ENCODE measurements around the gene GAS2. TPM values are rescaled to one million over a fixed set of nuclear protein-coding genes. Genes with fewer than 3 reads are reported as not detected.

The GAS2 gene
- total RNA-seq, 1 donor from 2014 or later, result 1.7 TPM

- H3K27ac ChIP-seq, result no peak overlapping the region
- H3K9me3 ChIP-seq, result no peaks in the 10 kb centered on the region
- H3K4me3 ChIP-seq, result no peak overlapping the region
- no peak for TF ChIP-seq CTCF (IDR thresholded peaks at IDR 0.05)
- H3K4me1 ChIP-seq, result peaks cover 11% of the 10 kb centered on the region
- ATAC-seq, result no peak
- no peak for DNase-seq
- H3K36me3 ChIP-seq, result no peaks in the 10 kb centered on the region
- intact Hi-C loops (cut with DNase I), result no loop called here
- H3K27me3 ChIP-seq, result no peaks in the 10 kb centered on the region
These were observed 141.0 kb downstream of the GAS2 start for GRCh38 chr11:22807391-22807790.

- no peak for TF ChIP-seq CTCF (IDR thresholded peaks at IDR 0.05)
- no peaks in the 10 kb centered on the region for H3K36me3 ChIP-seq
- peaks cover 11% of the 10 kb centered on the region for H3K4me1 ChIP-seq
- intact Hi-C loops (cut with DNase I), result no loop called here
- ATAC-seq (no peak), DNase-seq (no peak)
- H3K4me3 ChIP-seq, result no peak overlapping the region
- H3K27me3 ChIP-seq, result no peaks in the 10 kb centered on the region
- no peaks in the 10 kb centered on the region for H3K9me3 ChIP-seq
- H3K27ac ChIP-seq, result no peak overlapping the region
These were observed 141.6 kb downstream of the GAS2 start for GRCh38 chr11:22807855-22808570.

- Histone ChIP-seq H3K9me3 (no peaks in the 10 kb centered on the region), H3K27ac (no peak overlapping the region), H3K27me3 (no peaks in the 10 kb centered on the region), H3K36me3 (no peaks in the 10 kb centered on the region), H3K4me3 (no peak overlapping the region), H3K4me1 (peaks cover 11% of the 10 kb centered on the region)
- no peak for TF ChIP-seq CTCF (IDR thresholded peaks at IDR 0.05)
- ATAC-seq (no peak), DNase-seq (no peak)
- intact Hi-C loops (cut with DNase I), result no loop called here
These were observed 142.3 kb downstream of the GAS2 start for GRCh38 chr11:22808571-22809197.

- ATAC-seq (no peak), DNase-seq (no peak)
- Histone ChIP-seq H3K9me3 (no peaks in the 10 kb centered on the region), H3K36me3 (no peaks in the 10 kb centered on the region), H3K27ac (no peak overlapping the region), H3K4me3 (no peak overlapping the region), H3K4me1 (peaks cover 11% of the 10 kb centered on the region), H3K27me3 (no peaks in the 10 kb centered on the region)
- intact Hi-C loops (cut with DNase I), result no loop called here
- TF ChIP-seq CTCF (IDR thresholded peaks at IDR 0.05), result no peak
These were observed 143.5 kb downstream of the GAS2 start for GRCh38 chr11:22809893-22810292.

GRCh38 chr11:22822203-22822602 lies 155.8 kb downstream of the GAS2 start:
- Histone ChIP-seq H3K4me3 (no peak overlapping the region), H3K4me1 (no peaks in the 10 kb centered on the region), H3K9me3 (no peaks in the 10 kb centered on the region), H3K36me3 (peaks cover 57% of the 10 kb centered on the region), H3K27ac (no peak overlapping the region), H3K27me3 (no peaks in the 10 kb centered on the region)
- TF ChIP-seq CTCF (IDR thresholded peaks at IDR 0.05), result no peak
- intact Hi-C loops (cut with DNase I), result no loop called here
- ATAC-seq (no peak), DNase-seq (no peak)

Data from upper lobe of right lung (tissue), 1 donor.